HEK293 (cell line): Measurements from ENCODE around the gene KNOP1.
A peak's percentile ranks its signal among the peaks of the same experiment; 100 is the strongest.

Source experiments
- KLF9 ChIP-seq: fragments of 450-650 bp; formaldehyde crosslinking; IDR thresholded peaks from 2 replicates; pipeline ENCODE4 v1.5.1; 2016; ENCODE audit warnings: missing biosample characterization, missing genetic modification characterization, low read depth
- ZBTB17 ChIP-seq: fragments of 450-650 bp; formaldehyde crosslinking; IDR thresholded peaks from 2 replicates; pipeline ENCODE4 v1.5.1; 2016; ENCODE audit warnings: missing biosample characterization, missing genetic modification characterization
- ZNF549 ChIP-seq: fragments of 450-650 bp; IDR thresholded peaks from 2 replicates; pipeline ENCODE4 v1.5.1; 2018; ENCODE audit warnings: missing biosample characterization, missing genetic modification characterization, mild to moderate bottlenecking, inconsistent platforms, moderate library complexity
- TF ChIP-seq, protein P1 (sequence below): fragments of 450-650 bp; formaldehyde crosslinking; IDR thresholded peaks from 2 replicates; pipeline ENCODE4 v1.5.1; 2016; ENCODE audit warnings: missing biosample characterization, missing genetic modification characterization
- TF ChIP-seq, protein P2 (sequence below): fragments of 450-650 bp; formaldehyde crosslinking; IDR thresholded peaks from 2 replicates; pipeline ENCODE4; 2016; ENCODE audit warnings: missing biosample characterization, missing genetic modification characterization
- TF ChIP-seq, protein P3 (sequence below): fragments of 450-650 bp; formaldehyde crosslinking; IDR thresholded peaks from 2 replicates; pipeline ENCODE4 v1.5.1; 2016; ENCODE audit warnings: missing biosample characterization, missing genetic modification characterization
- TF ChIP-seq, protein P4 (sequence below): fragments of 450-650 bp; formaldehyde crosslinking; IDR thresholded peaks from 2 replicates; pipeline ENCODE4 v1.5.1; 2016; ENCODE audit warnings: missing biosample characterization, missing genetic modification characterization

DNA sequence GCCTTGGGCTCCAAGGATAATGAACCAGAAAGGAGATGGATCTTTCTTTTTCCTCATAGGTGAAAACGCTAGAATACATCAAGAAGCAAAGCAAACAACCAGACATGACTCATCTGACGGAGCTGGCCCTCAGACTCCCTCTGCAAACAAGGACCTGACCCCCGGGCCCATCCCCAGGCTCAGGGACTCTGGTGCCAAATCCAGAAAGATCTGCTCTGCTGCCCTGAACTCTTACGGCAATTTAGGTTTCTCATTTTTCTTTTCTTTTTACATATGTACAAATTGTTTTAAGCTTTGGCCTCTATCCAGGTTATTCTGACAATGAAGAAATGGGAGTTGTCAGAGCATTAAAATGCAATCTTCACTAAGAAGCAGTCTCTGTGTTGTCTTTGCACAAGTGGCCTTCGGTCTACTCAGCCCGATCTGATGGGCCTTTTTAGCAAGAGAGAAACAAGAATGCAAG, 17.7 kb downstream of the KNOP1 start:
- TF ChIP-seq ZBTB17 (peak; percentile 44; the same call in 1 of the 2 replicates), ZNF549 (tag by site-specific recombination) (no peak), KLF9 (tag by site-specific recombination) (no peak)
- TF ChIP-seq, protein P1, sequence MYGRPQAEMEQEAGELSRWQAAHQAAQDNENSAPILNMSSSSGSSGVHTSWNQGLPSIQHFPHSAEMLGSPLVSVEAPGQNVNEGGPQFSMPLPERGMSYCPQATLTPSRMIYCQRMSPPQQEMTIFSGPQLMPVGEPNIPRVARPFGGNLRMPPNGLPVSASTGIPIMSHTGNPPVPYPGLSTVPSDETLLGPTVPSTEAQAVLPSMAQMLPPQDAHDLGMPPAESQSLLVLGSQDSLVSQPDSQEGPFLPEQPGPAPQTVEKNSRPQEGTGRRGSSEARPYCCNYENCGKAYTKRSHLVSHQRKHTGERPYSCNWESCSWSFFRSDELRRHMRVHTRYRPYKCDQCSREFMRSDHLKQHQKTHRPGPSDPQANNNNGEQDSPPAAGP = no peak
- TF ChIP-seq, protein P2, sequence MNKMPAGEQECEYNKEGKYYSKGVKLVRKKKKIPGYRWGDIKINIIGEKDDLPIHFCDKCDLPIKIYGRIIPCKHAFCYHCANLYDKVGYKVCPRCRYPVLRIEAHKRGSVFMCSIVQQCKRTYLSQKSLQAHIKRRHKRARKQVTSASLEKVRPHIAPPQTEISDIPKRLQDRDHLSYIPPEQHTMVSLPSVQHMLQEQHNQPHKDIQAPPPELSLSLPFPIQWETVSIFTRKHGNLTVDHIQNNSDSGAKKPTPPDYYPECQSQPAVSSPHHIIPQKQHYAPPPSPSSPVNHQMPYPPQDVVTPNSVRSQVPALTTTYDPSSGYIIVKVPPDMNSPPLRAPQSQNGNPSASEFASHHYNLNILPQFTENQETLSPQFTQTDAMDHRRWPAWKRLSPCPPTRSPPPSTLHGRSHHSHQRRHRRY = no peak
- TF ChIP-seq, protein P3, sequence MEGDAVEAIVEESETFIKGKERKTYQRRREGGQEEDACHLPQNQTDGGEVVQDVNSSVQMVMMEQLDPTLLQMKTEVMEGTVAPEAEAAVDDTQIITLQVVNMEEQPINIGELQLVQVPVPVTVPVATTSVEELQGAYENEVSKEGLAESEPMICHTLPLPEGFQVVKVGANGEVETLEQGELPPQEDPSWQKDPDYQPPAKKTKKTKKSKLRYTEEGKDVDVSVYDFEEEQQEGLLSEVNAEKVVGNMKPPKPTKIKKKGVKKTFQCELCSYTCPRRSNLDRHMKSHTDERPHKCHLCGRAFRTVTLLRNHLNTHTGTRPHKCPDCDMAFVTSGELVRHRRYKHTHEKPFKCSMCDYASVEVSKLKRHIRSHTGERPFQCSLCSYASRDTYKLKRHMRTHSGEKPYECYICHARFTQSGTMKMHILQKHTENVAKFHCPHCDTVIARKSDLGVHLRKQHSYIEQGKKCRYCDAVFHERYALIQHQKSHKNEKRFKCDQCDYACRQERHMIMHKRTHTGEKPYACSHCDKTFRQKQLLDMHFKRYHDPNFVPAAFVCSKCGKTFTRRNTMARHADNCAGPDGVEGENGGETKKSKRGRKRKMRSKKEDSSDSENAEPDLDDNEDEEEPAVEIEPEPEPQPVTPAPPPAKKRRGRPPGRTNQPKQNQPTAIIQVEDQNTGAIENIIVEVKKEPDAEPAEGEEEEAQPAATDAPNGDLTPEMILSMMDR (tag by site-specific recombination) = no peak
- TF ChIP-seq, protein P4, sequence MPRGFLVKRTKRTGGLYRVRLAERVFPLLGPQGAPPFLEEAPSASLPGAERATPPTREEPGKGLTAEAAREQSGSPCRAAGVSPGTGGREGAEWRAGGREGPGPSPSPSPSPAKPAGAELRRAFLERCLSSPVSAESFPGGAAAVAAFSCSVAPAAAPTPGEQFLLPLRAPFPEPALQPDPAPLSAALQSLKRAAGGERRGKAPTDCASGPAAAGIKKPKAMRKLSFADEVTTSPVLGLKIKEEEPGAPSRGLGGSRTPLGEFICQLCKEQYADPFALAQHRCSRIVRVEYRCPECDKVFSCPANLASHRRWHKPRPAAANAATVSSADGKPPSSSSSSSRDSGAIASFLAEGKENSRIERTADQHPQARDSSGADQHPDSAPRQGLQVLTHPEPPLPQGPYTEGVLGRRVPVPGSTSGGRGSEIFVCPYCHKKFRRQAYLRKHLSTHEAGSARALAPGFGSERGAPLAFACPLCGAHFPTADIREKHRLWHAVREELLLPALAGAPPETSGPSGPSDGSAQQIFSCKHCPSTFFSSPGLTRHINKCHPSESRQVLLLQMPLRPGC = no peak
